LNCaP clone FGC (cell line): Measurements from ENCODE around the gene MEIS2.

Experiments used
- DNase-seq: peaks from one replicate; pipeline ENCODE4 v3.0.0-alpha.2; 2011; ENCODE audit warnings: low read depth
- H3K4me3 ChIP-seq: 2 replicates; pipeline ENCODE4 v1.5.1; 2011; ENCODE audit warnings: mild to moderate bottlenecking, low read depth, low read length, control low read depth
- TF ChIP-seq, protein P1 (sequence below): IDR thresholded peaks from 2 replicates; pipeline ENCODE4 v1.5.1; 2012; ENCODE audit warnings: mild to moderate bottlenecking; ENCODE audit not compliant: control insufficient read depth, insufficient read depth; ENCODE audit errors: extremely low read depth

The MEIS2 gene

DNA sequence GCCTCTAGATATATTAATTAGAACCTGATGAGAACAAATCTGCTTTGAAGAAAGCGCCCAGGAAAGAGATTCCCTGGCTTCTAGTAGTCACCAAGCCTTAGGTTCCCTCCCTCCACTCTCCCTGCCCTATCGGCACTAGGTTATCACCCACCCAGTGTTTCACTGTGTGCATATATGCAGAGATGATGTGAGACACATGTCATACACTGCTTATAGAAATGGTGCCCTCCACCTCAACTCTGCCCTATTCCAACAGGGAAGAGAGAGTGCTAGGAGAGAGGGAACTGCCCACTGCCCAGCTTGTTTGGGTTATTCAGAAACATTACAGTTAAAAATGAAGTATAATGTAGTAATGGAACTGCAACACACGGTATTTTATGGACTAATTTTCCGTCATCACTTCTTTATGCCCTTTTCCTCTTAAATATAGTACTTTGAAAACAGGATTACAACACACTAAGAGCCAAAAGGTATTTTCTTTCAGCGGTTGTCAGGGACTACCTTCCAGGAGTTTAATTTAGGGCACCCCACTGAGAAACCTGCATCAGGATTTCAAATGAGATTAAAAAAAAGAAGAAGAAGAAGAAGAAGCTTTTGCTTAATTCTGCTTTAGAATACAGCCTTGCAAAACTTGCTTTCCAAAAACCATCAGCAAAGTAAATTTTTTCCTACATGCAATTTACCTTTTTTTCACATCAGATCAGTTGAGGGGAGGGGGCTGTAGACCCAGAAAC is 55.3 kb downstream of the MEIS2 start:
- DNase-seq: no peak
- TF ChIP-seq, protein P1, sequence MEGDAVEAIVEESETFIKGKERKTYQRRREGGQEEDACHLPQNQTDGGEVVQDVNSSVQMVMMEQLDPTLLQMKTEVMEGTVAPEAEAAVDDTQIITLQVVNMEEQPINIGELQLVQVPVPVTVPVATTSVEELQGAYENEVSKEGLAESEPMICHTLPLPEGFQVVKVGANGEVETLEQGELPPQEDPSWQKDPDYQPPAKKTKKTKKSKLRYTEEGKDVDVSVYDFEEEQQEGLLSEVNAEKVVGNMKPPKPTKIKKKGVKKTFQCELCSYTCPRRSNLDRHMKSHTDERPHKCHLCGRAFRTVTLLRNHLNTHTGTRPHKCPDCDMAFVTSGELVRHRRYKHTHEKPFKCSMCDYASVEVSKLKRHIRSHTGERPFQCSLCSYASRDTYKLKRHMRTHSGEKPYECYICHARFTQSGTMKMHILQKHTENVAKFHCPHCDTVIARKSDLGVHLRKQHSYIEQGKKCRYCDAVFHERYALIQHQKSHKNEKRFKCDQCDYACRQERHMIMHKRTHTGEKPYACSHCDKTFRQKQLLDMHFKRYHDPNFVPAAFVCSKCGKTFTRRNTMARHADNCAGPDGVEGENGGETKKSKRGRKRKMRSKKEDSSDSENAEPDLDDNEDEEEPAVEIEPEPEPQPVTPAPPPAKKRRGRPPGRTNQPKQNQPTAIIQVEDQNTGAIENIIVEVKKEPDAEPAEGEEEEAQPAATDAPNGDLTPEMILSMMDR: no peak
- no peak overlapping the region for H3K4me3 ChIP-seq

DNA sequence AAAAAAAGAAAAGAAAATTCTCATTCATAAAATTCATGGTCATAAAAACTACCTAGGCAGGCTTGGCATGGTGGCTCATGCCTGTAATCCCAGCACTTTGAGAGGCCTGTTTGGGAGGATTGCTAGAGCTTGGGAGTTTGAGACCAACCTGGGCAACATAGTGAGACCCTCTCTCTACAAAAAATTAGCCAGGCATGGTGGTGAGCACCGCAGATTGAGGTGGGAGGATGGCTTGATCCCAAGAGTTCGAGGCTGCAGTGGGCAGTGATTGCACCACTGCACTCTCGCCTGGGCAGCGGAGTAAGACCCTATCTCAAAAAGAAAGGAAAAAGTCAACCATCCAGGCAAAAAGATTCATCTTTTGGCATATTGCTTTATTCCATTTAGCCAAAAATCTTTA is 58.5 kb downstream of the MEIS2 start:
- TF ChIP-seq, protein P1: no peak
- no peak for DNase-seq
- H3K4me3 ChIP-seq: no peak overlapping the region

DNA sequence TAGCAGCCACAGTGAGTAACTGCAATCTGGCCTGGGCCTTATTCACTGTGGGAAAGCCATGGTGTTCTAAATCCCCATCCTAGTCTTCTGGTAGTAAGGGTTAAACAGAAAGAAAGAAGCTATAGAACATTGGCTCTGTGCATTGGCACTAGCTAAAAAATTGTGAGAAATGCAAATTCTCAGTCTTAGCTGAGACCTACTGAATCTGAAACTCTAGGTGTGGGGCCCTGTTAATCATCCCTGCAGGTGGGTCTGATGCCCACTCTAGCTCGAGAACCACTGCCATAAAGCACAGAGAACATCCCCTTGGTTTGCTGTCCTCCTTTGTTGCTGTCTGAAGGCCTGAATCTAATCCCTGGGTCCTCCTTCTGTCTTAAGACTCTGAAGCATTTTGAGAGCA is 59.3 kb downstream of the MEIS2 start:
- TF ChIP-seq, protein P1: no peak
- no peak overlapping the region for H3K4me3 ChIP-seq
- DNase-seq: no peak

DNA sequence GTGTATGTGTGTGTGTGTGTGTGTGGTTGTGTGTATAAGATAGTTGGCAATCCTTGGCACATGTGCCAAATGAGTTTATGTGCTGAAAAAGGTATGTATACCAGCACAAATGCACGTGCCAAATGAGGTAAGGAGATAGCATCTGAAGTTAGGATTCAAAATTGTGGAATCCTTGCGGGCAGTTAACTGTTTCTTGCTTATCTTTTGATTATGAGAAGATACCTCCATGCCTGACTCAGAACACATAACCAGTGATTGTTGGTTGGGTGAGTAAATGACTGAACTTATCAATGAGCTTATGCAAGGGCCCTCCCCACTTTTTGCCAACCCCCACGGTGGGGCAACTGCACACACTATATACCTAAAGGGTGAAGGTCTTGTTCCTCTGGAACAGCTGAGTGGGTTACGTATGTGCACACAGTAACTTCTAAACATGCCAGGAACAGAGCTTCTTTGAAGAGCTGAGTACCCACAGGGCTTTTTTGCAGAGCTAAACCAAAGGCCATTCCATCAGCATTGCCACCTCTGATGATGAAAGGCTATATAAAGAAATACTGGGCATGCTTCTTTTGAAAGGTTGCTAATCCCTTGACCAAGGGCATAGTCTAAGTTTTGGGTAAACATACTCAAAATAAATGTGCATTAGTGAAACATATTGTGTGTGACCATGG is 60.1 kb downstream of the MEIS2 start:
- TF ChIP-seq, protein P1: no peak
- no peak overlapping the region for H3K4me3 ChIP-seq

DNA sequence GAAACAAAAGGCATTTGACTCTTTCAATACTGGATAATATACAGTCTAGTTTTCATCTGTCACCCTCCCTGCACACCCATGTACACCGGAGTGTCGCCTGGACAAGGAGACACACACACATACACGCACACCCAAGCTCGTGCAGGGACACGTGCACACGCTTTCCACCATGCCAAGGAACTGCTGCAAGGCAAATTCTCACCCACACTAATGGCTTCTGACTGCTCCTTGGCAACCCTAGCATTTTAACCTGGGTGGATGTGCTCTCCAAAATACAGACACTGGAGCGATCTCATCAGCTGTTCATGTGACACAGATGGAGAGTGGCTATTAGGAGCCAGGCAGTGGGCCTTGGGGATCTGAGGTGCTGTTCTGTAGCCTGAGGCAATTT is 61.6 kb downstream of the MEIS2 start:
- no peak overlapping the region for H3K4me3 ChIP-seq
- no peak for DNase-seq
- TF ChIP-seq, protein P1: no peak

More for the DNA sequence above, 60.1 kb downstream of the MEIS2 start:
- DNase-seq: no peak

DNA sequence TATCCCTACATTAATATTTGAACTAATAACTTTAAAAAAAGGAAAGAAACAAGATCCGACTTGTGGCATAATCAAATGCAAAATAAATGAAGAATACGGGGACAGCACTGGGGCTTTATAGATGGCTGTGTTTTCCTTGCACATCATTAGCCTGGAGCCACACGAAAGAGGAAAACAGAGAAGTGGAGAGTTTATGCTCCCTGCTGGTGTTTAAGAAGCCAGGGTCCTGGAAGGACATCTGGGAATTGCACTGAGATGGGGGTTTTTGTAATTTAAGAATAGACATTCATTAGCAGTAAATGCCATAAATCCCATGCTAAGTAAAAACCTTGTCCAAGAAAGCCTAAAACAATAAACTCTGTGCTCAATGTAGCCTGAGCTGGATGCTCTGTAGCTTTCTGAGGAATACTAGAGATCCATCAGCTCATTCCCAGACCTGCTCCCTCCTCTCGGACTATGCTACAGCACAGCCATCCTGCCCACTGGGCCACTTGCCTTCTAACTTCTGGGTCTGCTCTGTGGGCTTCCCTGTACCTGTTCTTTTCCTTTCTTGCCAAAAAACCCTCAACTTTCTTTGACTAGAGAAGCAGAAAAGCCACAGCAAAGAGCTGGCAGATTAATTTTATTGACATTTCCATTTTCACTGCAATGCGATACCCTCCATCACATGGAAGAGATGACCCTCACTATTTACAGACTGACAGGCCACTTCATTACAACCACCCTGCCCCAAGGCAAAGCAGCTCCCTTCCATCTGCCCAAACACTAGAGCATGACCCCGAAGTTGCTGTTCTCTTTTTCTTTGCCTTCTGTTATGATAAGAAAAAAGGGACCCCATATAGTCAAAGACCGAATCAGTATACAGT is 62.3 kb downstream of the MEIS2 start:
- DNase-seq: no peak
- TF ChIP-seq, protein P1: no peak
- no peak overlapping the region for H3K4me3 ChIP-seq
